COLO829 (cell line): ENCODE results near the gene PJA2.
"Not testable (repeated sequence)": the region's sequence is repeated elsewhere in the genome, so short reads cannot be mapped to it uniquely, and the experiment has no call there.

ENCODE experiments used
- DNase-seq: peaks from one replicate; pipeline ENCODE4 v3.0.0; 2012; ENCODE audit warnings: low spot score

The PJA2 gene

GRCh38 chr5:109309326-109310063 is 100.3 kb downstream of the PJA2 start:
- no peak for DNase-seq

- no peak for DNase-seq
Measured at GRCh38 chr5:109307951-109308350, 101.8 kb downstream of the PJA2 start.

GRCh38 chr5:109307456-109307855 is 102.3 kb downstream of the PJA2 start:
- no peak for DNase-seq

- no peak for DNase-seq
Measured at GRCh38 chr5:109305352-109305751, 104.4 kb downstream of the PJA2 start.

- no peak for DNase-seq
Measured at GRCh38 chr5:109304309-109304708, 105.5 kb downstream of the PJA2 start.

GRCh38 chr5:109300367-109300766 is 109.4 kb downstream of the PJA2 start:
- DNase-seq = no peak

GRCh38 chr5:109299557-109299956 is 110.2 kb downstream of the PJA2 start:
- no peak for DNase-seq

- DNase-seq = no peak
Measured at GRCh38 chr5:109298794-109299193, 111.0 kb downstream of the PJA2 start.

- DNase-seq = no peak
Measured at GRCh38 chr5:109297900-109298299, 111.9 kb downstream of the PJA2 start.

GRCh38 chr5:109291090-109291489 is 118.7 kb downstream of the PJA2 start:
- DNase-seq = no peak

- DNase-seq = no peak
Measured at GRCh38 chr5:109290231-109290630, 119.5 kb downstream of the PJA2 start.

- DNase-seq = not testable (repeated sequence)
Measured at GRCh38 chr5:109286628-109287027, 123.1 kb downstream of the PJA2 start.
